GM18868 (cell line): ENCODE data around the gene RPTOR.

Experiments
- ATAC-seq: cut with Tn5 transposase; IDR thresholded peaks from one replicate; pipeline ENCODE4 v1.9.1; 2021; ENCODE audit warnings: mild to moderate bottlenecking, moderate library complexity; ENCODE audit not compliant: unreplicated experiment

The RPTOR gene

GRCh38 chr17:80984749-80985148 lies 440.1 kb downstream of the RPTOR start:
- ATAC-seq = no peak

- no peak for ATAC-seq
Measured at GRCh38 chr17:80986046-80986445, 441.4 kb downstream of the RPTOR start.

GRCh38 chr17:80986816-80987475 lies 442.3 kb downstream of the RPTOR start:
- ATAC-seq = no peak

DNA sequence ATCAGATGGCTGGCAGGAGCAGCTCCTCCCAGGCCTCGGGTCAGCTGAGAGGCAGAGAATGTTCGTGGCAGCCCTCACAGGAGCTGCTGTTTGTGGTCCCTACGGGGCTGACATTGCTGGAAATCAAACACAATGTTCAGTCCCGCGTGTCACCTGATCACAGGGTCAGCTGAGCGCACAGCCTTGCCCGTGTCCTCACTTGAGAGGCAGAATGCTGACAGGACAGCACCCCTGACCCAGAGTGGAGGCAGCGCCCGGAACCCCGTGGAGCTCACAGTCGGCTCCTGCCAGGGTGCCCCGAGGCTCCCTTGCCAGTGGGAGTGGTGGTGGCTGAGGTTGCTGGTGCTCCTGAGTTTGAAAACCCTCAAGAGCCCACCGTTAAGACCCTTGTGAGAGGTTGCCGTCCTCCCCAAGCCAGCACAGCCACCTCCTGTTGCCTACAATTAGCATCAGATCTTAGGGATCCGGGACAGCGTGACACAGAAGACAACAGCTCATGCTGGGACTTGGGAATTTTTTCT lies 443.4 kb downstream of the RPTOR start:
- no peak for ATAC-seq

- ATAC-seq = no peak
Measured at GRCh38 chr17:80989586-80989913, 444.9 kb downstream of the RPTOR start.

DNA sequence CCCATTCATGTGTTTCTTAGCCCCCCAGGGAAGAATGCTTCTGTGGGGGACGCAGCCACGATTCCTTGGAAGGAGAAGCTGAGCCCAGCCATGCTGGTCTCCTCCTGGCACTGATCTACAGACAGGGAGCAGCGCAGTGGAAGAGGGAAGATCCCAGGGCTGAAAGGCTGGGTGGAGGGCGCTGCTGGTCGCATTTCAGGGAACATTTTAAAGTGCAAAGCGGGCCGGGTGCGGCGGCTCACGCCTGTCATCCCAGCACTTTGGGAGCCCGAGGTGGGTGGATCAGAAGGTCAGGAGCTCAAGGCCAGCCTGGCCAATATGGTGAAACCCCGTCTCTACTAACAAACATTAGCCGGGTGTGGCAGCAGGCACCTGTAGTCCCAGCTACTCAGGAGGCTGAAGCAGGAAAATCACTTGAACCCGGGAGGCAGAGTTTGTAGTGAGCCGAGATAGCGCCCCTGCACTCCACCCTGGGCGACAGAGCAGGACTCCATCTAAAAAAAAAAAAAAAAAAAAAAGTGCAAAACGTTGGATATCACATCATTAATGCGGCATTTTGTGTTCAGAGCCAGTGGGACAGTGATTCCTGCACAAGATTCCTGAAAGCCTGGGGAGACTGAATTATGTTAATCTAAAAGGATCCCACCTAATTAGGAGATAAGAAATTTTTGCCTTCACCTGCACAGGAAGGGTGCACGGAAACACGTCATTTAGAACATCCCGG lies 446.4 kb downstream of the RPTOR start:
- ATAC-seq = no peak

DNA sequence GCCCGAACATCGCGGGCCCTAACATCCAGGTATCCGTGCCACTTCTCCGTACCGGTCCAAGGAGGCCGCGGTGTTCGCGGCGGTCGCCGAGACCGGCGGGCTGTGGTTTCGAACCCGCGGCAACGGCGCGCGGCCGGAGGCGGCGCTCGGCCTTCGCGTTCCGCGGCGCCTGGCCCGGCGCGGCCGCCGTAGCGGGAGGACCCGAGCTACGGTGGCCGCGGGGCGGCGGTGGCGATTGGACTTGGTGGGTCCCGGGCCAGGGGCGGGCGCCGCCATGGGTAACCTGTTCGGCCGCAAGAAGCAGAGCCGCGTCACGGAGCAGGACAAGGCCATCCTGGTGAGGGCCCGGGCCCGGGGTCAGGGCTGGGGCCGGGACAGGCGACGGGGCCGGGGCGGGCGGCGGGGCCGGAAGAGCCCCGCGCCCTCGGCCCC lies 447.0 kb downstream of the RPTOR start, which contains the start of gene CHMP6:
CHMP6 (plus strand) TSS at position 197 of the 432 bp plus-strand sequence; CDS start at position 275, 78 bp downstream.
- ATAC-seq = no peak

GRCh38 chr17:80992077-80992947 lies 447.7 kb downstream of the RPTOR start:
- ATAC-seq = no peak

- no peak for ATAC-seq
Measured at GRCh38 chr17:80992948-80993624, 448.4 kb downstream of the RPTOR start.

GRCh38 chr17:80995131-80995530 lies 450.5 kb downstream of the RPTOR start:
- no peak for ATAC-seq

- no peak for ATAC-seq
Measured at GRCh38 chr17:80996422-80997305, 452.0 kb downstream of the RPTOR start.

DNA sequence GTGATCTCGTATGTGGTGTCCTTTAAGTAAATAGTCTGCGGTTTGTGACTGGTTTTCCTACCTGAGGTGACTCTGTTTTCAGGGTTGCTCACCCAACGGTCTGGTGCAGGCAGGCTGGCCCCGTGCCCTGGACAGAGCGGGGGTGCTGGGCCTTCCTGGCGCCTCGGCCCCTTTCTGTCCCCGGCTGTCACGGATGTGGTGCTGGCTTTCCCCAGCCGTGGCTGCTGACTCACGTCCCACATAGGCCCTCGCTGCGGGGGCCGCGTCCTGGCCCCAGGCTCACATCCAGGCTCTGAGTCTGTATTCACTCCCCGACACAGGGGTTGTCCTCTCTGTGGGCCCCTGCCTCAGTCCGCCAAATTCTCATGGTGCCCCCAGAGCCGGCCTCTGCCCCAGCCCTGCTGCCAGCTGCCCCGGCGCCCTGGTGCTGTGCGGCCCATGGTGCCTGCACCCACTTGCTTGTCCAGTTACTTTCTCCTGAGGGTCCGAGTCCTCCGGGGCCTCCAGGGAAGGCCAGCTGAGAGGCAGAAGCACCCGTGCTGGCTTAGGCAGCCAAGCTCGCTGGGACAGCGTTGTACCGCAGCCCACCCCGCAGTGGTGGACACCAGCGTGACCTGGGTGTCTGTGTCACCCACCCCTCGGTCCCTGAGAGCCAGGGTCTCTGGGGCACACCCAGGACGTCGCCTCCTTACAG lies 452.9 kb downstream of the RPTOR start:
- no peak for ATAC-seq

GRCh38 chr17:80998118-80998747 lies 453.6 kb downstream of the RPTOR start:
- no peak for ATAC-seq

- no peak for ATAC-seq
Measured at GRCh38 chr17:80998748-80999535, 454.3 kb downstream of the RPTOR start.

DNA sequence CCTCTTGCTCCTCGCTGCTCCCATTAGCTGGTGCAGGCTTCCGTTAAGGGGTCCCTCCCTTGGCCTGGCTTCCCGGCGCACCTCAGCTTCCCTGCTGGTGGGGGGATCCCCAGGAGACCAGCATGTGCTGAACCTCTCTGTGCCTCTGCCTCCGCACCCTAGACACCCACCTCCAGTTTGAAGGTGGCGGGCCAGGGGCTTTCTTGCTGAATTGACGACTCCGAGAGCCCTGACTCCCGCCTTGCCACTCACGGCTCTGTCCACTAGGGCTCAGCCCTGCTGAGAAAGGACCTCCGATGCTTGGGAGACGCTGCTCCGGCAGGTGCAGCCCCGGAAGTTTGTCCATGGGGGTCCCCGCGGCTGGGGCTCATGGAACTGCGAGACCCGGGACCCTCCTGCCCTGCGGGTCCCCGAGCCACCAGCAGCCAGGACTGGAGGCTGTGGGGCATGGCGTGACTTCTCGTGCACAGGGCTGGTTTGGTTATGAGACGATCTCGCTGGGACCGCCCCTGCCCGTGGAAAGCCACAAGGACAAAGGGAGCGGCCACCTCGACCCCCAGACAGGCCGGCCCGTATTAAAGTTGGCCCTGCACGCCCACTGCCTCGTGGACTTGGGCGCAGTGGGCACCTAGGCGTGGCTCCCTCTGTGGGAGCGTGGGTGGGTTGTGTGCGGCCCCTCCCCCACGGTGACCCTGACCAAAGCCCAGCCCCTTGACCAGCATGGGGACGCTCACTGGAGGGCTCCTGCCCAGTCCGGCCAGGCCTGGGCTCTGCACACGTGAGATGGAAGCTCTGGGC lies 455.1 kb downstream of the RPTOR start:
- ATAC-seq = no peak

DNA sequence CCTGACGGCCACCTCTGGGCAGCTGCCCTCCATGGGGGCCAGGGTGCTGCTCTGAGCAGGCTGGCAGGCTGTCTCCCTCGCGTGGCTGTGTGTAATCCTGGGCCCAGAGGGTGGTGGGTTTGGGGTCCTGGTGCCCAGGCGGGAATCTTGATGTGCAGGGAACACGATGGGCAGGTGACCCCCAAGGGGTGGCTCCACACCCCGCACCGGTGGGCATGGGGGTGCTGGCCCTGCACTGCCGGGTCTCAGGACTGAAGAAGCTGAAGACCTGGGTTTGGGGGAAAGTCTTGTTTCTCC lies 455.6 kb downstream of the RPTOR start:
- ATAC-seq = no peak

DNA sequence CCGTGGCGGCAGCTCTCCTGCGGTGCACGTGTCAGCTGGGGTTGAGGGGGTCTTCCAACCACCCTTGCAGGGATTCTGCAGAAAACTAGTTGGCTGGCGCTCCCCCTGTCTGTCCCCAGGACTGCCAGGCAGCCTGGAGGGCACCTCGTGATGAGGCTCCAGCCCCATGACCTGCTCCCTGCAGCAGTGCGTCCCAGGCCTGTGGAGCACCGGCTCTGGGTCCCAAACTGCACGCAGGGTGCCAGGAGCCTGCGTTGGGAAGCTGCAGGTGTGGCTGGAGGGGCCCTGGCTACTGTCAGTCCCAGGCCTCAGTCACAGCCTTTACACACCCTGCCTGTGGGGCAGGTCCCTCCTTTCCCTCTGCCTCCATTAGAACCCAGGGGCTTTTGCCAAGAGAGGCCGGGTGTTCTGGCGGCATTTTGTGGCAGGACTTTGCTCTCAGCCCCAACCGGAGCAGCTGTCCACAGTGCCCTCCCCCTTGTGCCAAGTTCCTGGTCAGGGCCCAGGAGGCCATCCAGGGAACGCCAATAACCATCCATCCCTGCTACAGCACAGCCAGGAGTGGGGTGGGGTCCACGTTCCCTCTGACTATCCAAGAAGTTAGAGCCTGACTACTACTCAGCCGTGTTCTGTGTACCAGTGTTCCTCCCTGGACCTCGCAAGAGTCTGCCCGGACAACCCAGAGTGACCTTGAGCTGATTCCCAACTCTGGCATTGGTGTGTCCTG lies 456.2 kb downstream of the RPTOR start:
- ATAC-seq = no peak
